ENCODE measurements around the gene TRAT1.

- TF ChIP-seq, protein P1, sequence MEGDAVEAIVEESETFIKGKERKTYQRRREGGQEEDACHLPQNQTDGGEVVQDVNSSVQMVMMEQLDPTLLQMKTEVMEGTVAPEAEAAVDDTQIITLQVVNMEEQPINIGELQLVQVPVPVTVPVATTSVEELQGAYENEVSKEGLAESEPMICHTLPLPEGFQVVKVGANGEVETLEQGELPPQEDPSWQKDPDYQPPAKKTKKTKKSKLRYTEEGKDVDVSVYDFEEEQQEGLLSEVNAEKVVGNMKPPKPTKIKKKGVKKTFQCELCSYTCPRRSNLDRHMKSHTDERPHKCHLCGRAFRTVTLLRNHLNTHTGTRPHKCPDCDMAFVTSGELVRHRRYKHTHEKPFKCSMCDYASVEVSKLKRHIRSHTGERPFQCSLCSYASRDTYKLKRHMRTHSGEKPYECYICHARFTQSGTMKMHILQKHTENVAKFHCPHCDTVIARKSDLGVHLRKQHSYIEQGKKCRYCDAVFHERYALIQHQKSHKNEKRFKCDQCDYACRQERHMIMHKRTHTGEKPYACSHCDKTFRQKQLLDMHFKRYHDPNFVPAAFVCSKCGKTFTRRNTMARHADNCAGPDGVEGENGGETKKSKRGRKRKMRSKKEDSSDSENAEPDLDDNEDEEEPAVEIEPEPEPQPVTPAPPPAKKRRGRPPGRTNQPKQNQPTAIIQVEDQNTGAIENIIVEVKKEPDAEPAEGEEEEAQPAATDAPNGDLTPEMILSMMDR (IDR thresholded peaks at IDR 0.05): no peak
- TF ChIP-seq EP300 (IDR thresholded peaks at IDR 0.05): no peak
- no peak for TF ChIP-seq POLR2AphosphoS5 (IDR thresholded peaks at IDR 0.05)
- TF ChIP-seq POLR2A (IDR thresholded peaks at IDR 0.05): no peak
These were observed 72.4 kb downstream of the TRAT1 start for GRCh38 chr3:108894981-108895380.

All from stomach (tissue), 4 donors.